Measurements from ENCODE around the gene AKT3.

- TF ChIP-seq CTCF (conservative IDR thresholded peaks at IDR 0.05) (no peak), EZH2 (IDR thresholded peaks at IDR 0.05; ENCODE audit: low read depth) (no peak)
Observed at GRCh38 chr1:243471026-243471685, 378.9 kb downstream of the AKT3 start.

Measured in PC-9 (cell line).